ENCODE data around the gene TBC1D25. TPM values are rescaled to one million over a fixed set of nuclear protein-coding genes. Genes with fewer than 3 reads are reported as not detected.
A peak's percentile ranks its signal among the peaks of the same experiment; 100 is the strongest.
"Not testable (repeated sequence)": the region's sequence is repeated elsewhere in the genome, so short reads cannot be mapped to it uniquely, and the experiment has no call there.

Gene TBC1D25
- total RNA-seq, 1 donor from 2014 or later, result 14.6 TPM

DNA sequence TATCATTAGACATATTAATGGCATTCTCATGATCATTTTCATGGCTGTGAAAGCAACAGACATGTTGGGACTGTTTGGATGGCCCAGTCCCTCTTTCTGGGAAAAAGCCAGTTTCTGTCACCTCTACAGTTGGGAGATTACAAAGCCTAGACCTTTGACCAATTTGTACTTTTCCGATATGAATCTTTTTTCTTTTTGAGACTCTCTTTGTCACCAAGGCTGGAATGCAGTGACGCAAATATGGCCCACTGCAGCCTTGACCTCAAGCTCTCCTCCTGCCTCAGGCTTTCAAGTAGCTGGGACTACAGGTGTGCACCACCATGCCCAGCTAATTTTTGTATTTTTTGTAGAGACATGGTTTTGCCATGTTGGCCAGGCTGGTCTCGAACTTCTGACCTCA lies 9.4 kb downstream of the TBC1D25 start:
- intact Hi-C loops (cut with DNase I), result no loop called here
- Histone ChIP-seq H3K9me3 (no peaks in the 10 kb centered on the region), H3K27ac (no peak overlapping the region), H3K36me3 (peaks cover 15% of the 10 kb centered on the region), H3K4me3 (no peak overlapping the region), H3K27me3 (no peaks in the 10 kb centered on the region), H3K4me1 (no peaks in the 10 kb centered on the region)
- TF ChIP-seq, protein P1, sequence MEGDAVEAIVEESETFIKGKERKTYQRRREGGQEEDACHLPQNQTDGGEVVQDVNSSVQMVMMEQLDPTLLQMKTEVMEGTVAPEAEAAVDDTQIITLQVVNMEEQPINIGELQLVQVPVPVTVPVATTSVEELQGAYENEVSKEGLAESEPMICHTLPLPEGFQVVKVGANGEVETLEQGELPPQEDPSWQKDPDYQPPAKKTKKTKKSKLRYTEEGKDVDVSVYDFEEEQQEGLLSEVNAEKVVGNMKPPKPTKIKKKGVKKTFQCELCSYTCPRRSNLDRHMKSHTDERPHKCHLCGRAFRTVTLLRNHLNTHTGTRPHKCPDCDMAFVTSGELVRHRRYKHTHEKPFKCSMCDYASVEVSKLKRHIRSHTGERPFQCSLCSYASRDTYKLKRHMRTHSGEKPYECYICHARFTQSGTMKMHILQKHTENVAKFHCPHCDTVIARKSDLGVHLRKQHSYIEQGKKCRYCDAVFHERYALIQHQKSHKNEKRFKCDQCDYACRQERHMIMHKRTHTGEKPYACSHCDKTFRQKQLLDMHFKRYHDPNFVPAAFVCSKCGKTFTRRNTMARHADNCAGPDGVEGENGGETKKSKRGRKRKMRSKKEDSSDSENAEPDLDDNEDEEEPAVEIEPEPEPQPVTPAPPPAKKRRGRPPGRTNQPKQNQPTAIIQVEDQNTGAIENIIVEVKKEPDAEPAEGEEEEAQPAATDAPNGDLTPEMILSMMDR (IDR thresholded peaks at IDR 0.05), result no peak
- DNase-seq (no peak), ATAC-seq (no peak)

DNA sequence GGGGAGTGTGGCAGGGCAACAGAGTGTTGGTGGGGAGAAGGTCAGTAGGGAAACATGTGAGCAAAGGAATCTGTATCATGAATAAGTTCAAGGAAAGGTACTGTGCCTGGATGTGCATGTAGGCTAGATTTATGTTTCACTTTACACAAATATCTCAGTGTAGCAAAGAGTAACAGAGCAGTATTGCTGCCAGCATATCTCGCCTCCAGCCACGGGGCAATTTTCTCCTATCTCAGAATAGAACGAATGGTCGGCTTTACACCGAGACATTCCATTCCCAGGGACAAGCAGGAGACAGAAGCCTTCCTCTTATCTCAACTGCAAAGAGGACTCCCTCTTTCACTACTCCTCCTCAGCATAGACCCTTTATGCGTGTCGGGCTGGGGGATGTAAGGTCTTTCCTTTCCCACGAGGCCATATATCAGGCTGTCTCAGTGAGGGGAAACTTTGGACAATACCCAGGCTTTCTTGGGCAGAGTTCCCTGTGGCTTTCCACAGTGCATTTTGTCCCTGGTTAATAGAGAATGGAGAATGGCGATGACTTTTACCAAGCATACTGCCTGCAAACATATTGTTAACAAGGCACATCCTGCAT lies 16.3 kb downstream of the TBC1D25 start:
- H3K9me3 ChIP-seq; H3K4me3 ChIP-seq; H3K27me3 ChIP-seq; DNase-seq; ATAC-seq; H3K27ac ChIP-seq; H3K4me1 ChIP-seq; intact Hi-C loops (cut with DNase I): not testable (repeated sequence)
- H3K36me3 ChIP-seq, result peaks cover 13% of the 10 kb centered on the region

DNA sequence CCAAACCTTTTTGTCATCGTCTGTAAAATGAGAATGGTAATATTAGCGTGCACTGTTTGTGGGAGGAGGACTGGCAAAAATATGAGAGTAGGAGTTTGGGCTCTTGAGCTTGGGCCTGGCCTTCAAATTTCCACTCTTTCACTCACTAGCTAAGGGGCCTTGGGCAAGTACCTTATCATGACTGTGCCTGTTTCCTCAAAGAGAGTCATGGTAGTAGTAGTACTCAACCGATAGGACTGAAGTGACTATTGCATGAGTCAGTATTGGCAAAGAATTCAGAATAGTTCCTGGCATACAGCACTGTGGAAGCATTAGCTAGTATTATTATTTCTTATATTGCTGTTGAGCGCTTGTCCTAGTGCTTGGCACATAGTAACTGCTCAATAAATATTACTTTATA lies 18.8 kb downstream of the TBC1D25 start:
- Histone ChIP-seq H3K27ac (no peak overlapping the region), H3K27me3 (no peaks in the 10 kb centered on the region), H3K9me3 (no peaks in the 10 kb centered on the region), H3K4me1 (no peaks in the 10 kb centered on the region), H3K36me3 (peaks cover 13% of the 10 kb centered on the region), H3K4me3 (no peak overlapping the region)
- TF ChIP-seq, protein P1 (IDR thresholded peaks at IDR 0.05), result no peak
- intact Hi-C loops (cut with DNase I), result no loop called here
- peak; percentile 46 for ATAC-seq
- DNase-seq, result no peak

DNA sequence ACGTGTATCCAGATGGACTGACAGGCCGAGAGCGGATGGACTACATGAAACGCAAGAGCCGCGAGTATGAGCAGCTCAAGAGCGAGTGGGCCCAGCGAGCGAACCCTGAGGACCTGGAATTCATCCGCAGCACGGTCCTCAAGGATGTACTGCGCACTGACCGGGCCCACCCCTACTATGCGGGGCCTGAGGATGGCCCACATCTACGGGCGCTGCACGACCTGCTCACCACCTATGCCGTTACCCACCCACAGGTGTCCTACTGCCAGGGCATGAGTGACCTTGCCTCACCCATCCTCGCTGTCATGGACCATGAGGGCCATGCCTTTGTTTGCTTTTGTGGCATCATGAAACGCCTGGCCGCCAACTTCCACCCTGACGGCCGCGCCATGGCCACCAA lies 20.1 kb downstream of the TBC1D25 start:
- Histone ChIP-seq H3K9me3 (no peaks in the 10 kb centered on the region), H3K4me3 (no peak overlapping the region), H3K36me3 (peaks cover 13% of the 10 kb centered on the region), H3K4me1 (no peaks in the 10 kb centered on the region), H3K27ac (no peak overlapping the region), H3K27me3 (no peaks in the 10 kb centered on the region)
- intact Hi-C loops (cut with DNase I), result no loop called here
- DNase-seq, result no peak
- TF ChIP-seq, protein P1 (IDR thresholded peaks at IDR 0.05), result no peak
- ATAC-seq, result no peak

DNA sequence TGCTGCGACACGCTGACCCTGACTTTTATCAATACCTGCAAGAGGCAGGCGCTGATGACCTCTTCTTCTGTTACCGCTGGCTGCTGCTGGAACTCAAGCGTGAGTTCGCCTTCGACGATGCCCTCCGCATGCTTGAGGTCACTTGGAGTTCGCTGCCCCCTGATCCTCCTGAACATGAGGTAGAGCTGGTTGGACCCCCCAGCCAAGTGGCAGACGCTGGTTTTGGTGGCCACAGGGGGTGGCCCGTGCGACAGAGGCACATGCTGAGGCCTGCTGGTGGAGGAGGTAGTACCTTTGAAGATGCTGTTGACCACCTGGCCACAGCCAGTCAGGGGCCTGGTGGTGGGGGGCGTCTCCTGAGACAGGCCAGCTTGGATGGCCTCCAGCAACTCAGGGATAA lies 20.5 kb downstream of the TBC1D25 start:
- intact Hi-C loops (cut with DNase I), result no loop called here
- no peak overlapping the region for H3K27ac ChIP-seq
- no peak for DNase-seq
- no peaks in the 10 kb centered on the region for H3K27me3 ChIP-seq
- H3K36me3 ChIP-seq, result peaks cover 13% of the 10 kb centered on the region
- H3K9me3 ChIP-seq, result no peaks in the 10 kb centered on the region
- ATAC-seq, result no peak
- H3K4me3 ChIP-seq, result no peak overlapping the region
- no peaks in the 10 kb centered on the region for H3K4me1 ChIP-seq
- TF ChIP-seq, protein P1 (IDR thresholded peaks at IDR 0.05), result no peak

DNA sequence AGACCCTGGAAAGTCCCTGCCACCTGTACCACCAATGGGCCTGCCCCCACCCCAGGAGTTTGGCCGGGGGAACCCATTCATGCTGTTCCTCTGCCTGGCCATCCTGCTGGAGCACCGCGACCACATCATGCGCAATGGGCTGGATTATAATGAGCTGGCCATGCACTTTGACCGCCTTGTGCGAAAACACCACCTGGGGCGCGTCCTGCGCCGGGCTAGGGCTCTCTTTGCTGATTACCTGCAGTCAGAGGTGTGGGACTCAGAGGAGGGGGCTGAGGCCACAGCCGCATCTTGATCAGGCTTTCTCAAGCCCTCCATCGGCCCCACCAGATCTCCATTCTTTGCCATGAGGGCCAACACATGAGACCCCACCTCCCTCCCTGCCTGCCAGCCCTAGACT lies 21.2 kb downstream of the TBC1D25 start:
- TF ChIP-seq, protein P1 (IDR thresholded peaks at IDR 0.05), result no peak
- Histone ChIP-seq H3K4me3 (no peak overlapping the region), H3K9me3 (no peaks in the 10 kb centered on the region), H3K36me3 (peaks cover 13% of the 10 kb centered on the region), H3K27ac (no peak overlapping the region), H3K4me1 (no peaks in the 10 kb centered on the region), H3K27me3 (no peaks in the 10 kb centered on the region)
- intact Hi-C loops (cut with DNase I), result no loop called here
- DNase-seq (no peak), ATAC-seq (no peak)

Measured in upper lobe of right lung (tissue), 1 donor.